Caco-2 (cell line): ENCODE measurements around the gene SRBD1. TPM values are rescaled to one million over a fixed set of nuclear protein-coding genes. Genes with fewer than 3 reads are reported as not detected.

Source experiments
- BruUV-seq: library from RNA; stranded (reverse); fragments of 400-500 nt; replicated peaks from 2 replicates; lab custom pipeline; 2021; lab: Mats Ljungman, UMichigan
- CTCF ChIA-PET: fragments of 300-600 bp; sonication (Branson Sonifier 250); formaldehyde crosslinking; loops from one replicate; lab custom pipeline; 2022; ENCODE audit warnings: antibody characterized with exemption; lab: Charles Lee
- POLR2A ChIA-PET: fragments of 300-600 bp; sonication (Branson Sonifier 250); formaldehyde crosslinking; loops from one replicate; lab custom pipeline; 2022; ENCODE audit warnings: antibody characterized with exemption; lab: Charles Lee
- DNase-seq, 2 experiments: peaks; one replicate each; pipeline versions ENCODE4 v3.0.0 to v3.0.0-alpha.2; 2020 to 2022
- H3K27me3 ChIP-seq: replicated peaks from 2 replicates; pipeline ENCODE4 v1.6.0; 2011; ENCODE audit warnings: low read length; ENCODE audit not compliant: control insufficient read depth, insufficient read depth
- H3K36me3 ChIP-seq: 2 replicates; pipeline ENCODE4 v1.5.1; 2011; ENCODE audit warnings: low read length; ENCODE audit not compliant: control insufficient read depth, insufficient read depth
- H3K4me1 ChIP-seq: fragments of 250-450 bp; sonication (Bioruptor Pico); 2 replicates; pipeline ENCODE4 v1.5.1; 2020; ENCODE audit warnings: mild to moderate bottlenecking
- H3K4me3 ChIP-seq: 2 replicates; pipeline ENCODE4 v1.5.1; 2011; ENCODE audit warnings: low read depth, mild to moderate bottlenecking, control low read depth, low read length
- H3K9me3 ChIP-seq: fragments of 250-450 bp; sonication (Bioruptor Pico); 2 replicates; pipeline ENCODE4 v1.5.1; 2020; ENCODE audit warnings: mild to moderate bottlenecking, moderate library complexity
- H3K27ac Mint-ChIP-seq: one replicate; pipeline ENCODE4 v1.8.0; 2022; ENCODE audit warnings: mixed read lengths; ENCODE audit not compliant: unreplicated experiment
- H3K27me3 Mint-ChIP-seq: one replicate; pipeline ENCODE4 v1.8.0; 2022; ENCODE audit warnings: mixed read lengths; ENCODE audit not compliant: insufficient read depth, unreplicated experiment
- H3K36me3 Mint-ChIP-seq: one replicate; pipeline ENCODE4 v1.8.0; 2022; ENCODE audit warnings: mild to moderate bottlenecking, mixed read lengths; ENCODE audit not compliant: insufficient read depth, unreplicated experiment
- H3K4me1 Mint-ChIP-seq: one replicate; pipeline ENCODE4 v1.8.0; 2022; ENCODE audit warnings: low read depth, mixed read lengths; ENCODE audit not compliant: unreplicated experiment
- H3K4me3 Mint-ChIP-seq: one replicate; pipeline ENCODE4 v1.8.0; 2022; ENCODE audit warnings: mild to moderate bottlenecking, moderate library complexity, mixed read lengths; ENCODE audit not compliant: unreplicated experiment
- H3K9me3 Mint-ChIP-seq: one replicate; pipeline ENCODE4 v1.8.0; 2022; ENCODE audit warnings: mixed read lengths; ENCODE audit not compliant: unreplicated experiment
- CTCF ChIP-seq, 2 experiments: fragments of 200-600 bp in 1 of 2; IDR thresholded peaks; 1 replicate in 1 of 2; 2 replicates in 1 of 2; pipeline versions ENCODE4 v1.5.1 to v1.8.0; 2011 to 2022; ENCODE audit warnings: antibody characterized with exemption in 1 of 2, control low read depth in 1 of 2, inconsistent platforms in 1 of 2, low read depth in 1 of 2, low read length in 1 of 2, mild to moderate bottlenecking in 1 of 2, moderate library complexity in 1 of 2; ENCODE audit not compliant: insufficient read depth in 1 of 2, severe bottlenecking in 1 of 2, unreplicated experiment in 1 of 2
- intact Hi-C: fragments of 100-400 bp; cut with micrococcal nuclease; formaldehyde crosslinking; loops from one replicate; pipeline ENCODE4 v1.10.0; 2022; ENCODE audit not compliant: unreplicated experiment
- total RNA-seq: library from RNA; stranded (reverse); gene quantifications from 2 replicates; pipeline ENCODE4 v1.2.3, GENCODE V29; 2022

SRBD1 gene
- total RNA-seq, 1 experiment from 2014 or later, result 15.8 TPM

DNA sequence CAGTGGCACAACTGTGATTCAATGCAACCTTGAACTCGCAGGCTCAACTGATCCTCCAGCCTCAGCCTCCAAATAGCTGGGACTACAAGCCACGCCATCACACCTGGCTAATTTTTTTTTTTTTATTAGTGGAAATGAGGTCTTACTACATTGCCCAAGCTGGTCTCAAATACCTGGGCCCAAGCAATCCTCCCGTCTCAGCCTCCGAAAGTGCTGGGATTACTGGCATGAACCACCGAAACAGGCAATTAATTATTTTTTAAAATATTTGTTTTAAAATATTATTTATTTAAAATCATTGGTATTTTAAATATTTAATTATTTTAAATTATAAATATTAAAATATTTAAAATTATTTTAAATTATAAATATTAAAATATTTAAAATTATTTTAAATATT is 24.5 kb downstream of the SRBD1 start:
- Histone ChIP-seq H3K4me3 (no peak overlapping the region), H3K36me3 (no peaks in the 10 kb centered on the region), H3K9me3 (no peaks in the 10 kb centered on the region), H3K4me1 (no peaks in the 10 kb centered on the region), H3K27me3 (no peaks in the 10 kb centered on the region)
- no peaks in the 10 kb centered on the region for H3K9me3 Mint-ChIP-seq
- BruUV-seq, result no TSS peak
- intact Hi-C loops, result no loop called here
- no peak overlapping the region for H3K4me3 Mint-ChIP-seq
- peaks cover 7% of the 10 kb centered on the region for H3K36me3 Mint-ChIP-seq
- ChIA-PET CTCF (no interaction called here), POLR2A (no interaction called here)
- H3K27ac Mint-ChIP-seq, result no peak overlapping the region
- H3K27me3 Mint-ChIP-seq, result no peaks in the 10 kb centered on the region
- DNase-seq, result no peak
- no peak for TF ChIP-seq CTCF (IDR thresholded peaks at IDR 0.05; ENCODE audit: insufficient read depth in 1 of 2, low read depth in 1 of 2, low read length in 1 of 2, severe bottlenecking in 1 of 2, unreplicated experiment in 1 of 2)
- H3K4me1 Mint-ChIP-seq, result no peaks in the 10 kb centered on the region

- Histone ChIP-seq H3K4me1 (no peaks in the 10 kb centered on the region), H3K4me3 (no peak overlapping the region), H3K9me3 (no peaks in the 10 kb centered on the region), H3K36me3 (no peaks in the 10 kb centered on the region), H3K27me3 (no peaks in the 10 kb centered on the region)
- Mint-ChIP-seq H3K9me3 (no peaks in the 10 kb centered on the region), H3K4me3 (no peak overlapping the region), H3K4me1 (no peaks in the 10 kb centered on the region), H3K27ac (no peak overlapping the region), H3K27me3 (no peaks in the 10 kb centered on the region), H3K36me3 (peaks cover 7% of the 10 kb centered on the region)
- intact Hi-C loops, result loop anchor here (1.0 kb wide), 1 partner anchor 25 kb away; no protein-coding TSS in a partner anchor
- peak in 1 of 2 experiments; percentile 28 for DNase-seq
- peak; percentile 73 to 76 for TF ChIP-seq CTCF (IDR thresholded peaks at IDR 0.05; ENCODE audit: insufficient read depth in 1 of 2, low read depth in 1 of 2, low read length in 1 of 2, severe bottlenecking in 1 of 2, unreplicated experiment in 1 of 2)
- no TSS peak for BruUV-seq
- ChIA-PET POLR2A (no interaction called here), CTCF (interaction anchor here (0.5 to 1.2 kb wide), 9 partner anchors 13 to 275 kb away, joined by 3 to 5 read pairs (median 4); partner anchors contain the start of gene SRBD1)
These were observed 25.7 kb downstream of the SRBD1 start for GRCh38 chr2:45585267-45585861.

DNA sequence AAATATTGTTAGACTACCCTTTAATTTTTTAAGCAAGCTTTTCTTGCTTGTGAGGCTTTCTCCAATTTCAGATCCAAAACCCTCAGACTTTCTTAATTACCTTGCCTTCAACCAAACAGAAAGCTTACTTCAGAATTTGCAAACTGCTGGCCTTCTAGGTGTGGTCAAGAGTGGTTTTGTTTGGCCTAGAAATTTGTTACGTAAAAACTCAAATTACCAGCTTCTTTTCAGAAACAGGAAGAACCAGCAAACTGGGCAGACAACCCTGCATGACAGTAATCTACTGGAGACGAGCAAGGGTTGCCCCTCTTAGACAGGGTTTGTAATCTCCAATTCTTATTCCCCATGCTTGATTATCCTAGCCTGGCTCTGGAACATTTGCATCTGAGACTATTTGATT is 27.1 kb downstream of the SRBD1 start:
- H3K36me3 Mint-ChIP-seq, result peaks cover 7% of the 10 kb centered on the region
- H3K9me3 ChIP-seq, result no peaks in the 10 kb centered on the region
- no peaks in the 10 kb centered on the region for H3K4me1 ChIP-seq
- H3K27me3 ChIP-seq, result no peaks in the 10 kb centered on the region
- DNase-seq, result no peak
- no peaks in the 10 kb centered on the region for H3K9me3 Mint-ChIP-seq
- H3K27ac Mint-ChIP-seq, result no peak overlapping the region
- no peaks in the 10 kb centered on the region for H3K27me3 Mint-ChIP-seq
- CTCF ChIA-PET, result no interaction called here
- POLR2A ChIA-PET, result no interaction called here
- H3K4me1 Mint-ChIP-seq, result no peaks in the 10 kb centered on the region
- no peak overlapping the region for H3K4me3 ChIP-seq
- TF ChIP-seq CTCF (IDR thresholded peaks at IDR 0.05; ENCODE audit: insufficient read depth in 1 of 2, low read depth in 1 of 2, low read length in 1 of 2, severe bottlenecking in 1 of 2, unreplicated experiment in 1 of 2), result no peak
- no peak overlapping the region for H3K4me3 Mint-ChIP-seq
- H3K36me3 ChIP-seq, result no peaks in the 10 kb centered on the region
- BruUV-seq, result no TSS peak
- intact Hi-C loops, result no loop called here
